ENCODE results near the gene CBFA2T3.

Gene CBFA2T3

GRCh38 chr16:88878967-88879787 lies 97.8 kb downstream of the CBFA2T3 start:
- DNase-seq, result no peak

- no peak for DNase-seq
These were observed 98.7 kb downstream of the CBFA2T3 start for GRCh38 chr16:88878356-88878755.

- DNase-seq, result no peak
These were observed 99.3 kb downstream of the CBFA2T3 start for GRCh38 chr16:88877564-88878289.

GRCh38 chr16:88876942-88877526 lies 100.0 kb downstream of the CBFA2T3 start:
- DNase-seq, result no peak

- no peak for DNase-seq
These were observed 101.2 kb downstream of the CBFA2T3 start for GRCh38 chr16:88875703-88876234.

- no peak for DNase-seq
These were observed 101.9 kb downstream of the CBFA2T3 start for GRCh38 chr16:88874938-88875599.

- DNase-seq, result no peak
These were observed 104.2 kb downstream of the CBFA2T3 start for GRCh38 chr16:88872650-88873331.

GRCh38 chr16:88871730-88872416 lies 105.1 kb downstream of the CBFA2T3 start:
- no peak for DNase-seq

GRCh38 chr16:88871349-88871702 lies 105.7 kb downstream of the CBFA2T3 start:
- DNase-seq, result no peak

GRCh38 chr16:88870608-88871348 lies 106.2 kb downstream of the CBFA2T3 start:
- no peak for DNase-seq

GRCh38 chr16:88869673-88869980 lies 107.4 kb downstream of the CBFA2T3 start:
- DNase-seq, result no peak

- DNase-seq, result no peak
These were observed 107.9 kb downstream of the CBFA2T3 start for GRCh38 chr16:88868974-88869672.

- DNase-seq, result no peak
These were observed 109.3 kb downstream of the CBFA2T3 start for GRCh38 chr16:88867581-88868246.

- no peak for DNase-seq
These were observed 110.7 kb downstream of the CBFA2T3 start, which contains the start of gene PABPN1L for GRCh38 chr16:88866151-88866920. TSS of gene PABPN1L (minus strand) at chr16:88866660. CDS start at chr16:88866606, 54 bp downstream.

- DNase-seq, result no peak
These were observed 111.3 kb downstream of the CBFA2T3 start for GRCh38 chr16:88865742-88866141.

GRCh38 chr16:88865310-88865709 lies 111.7 kb downstream of the CBFA2T3 start:
- DNase-seq, result no peak

- DNase-seq, result no peak
These were observed 112.5 kb downstream of the CBFA2T3 start for GRCh38 chr16:88864521-88864920.

GRCh38 chr16:88864099-88864498 lies 112.9 kb downstream of the CBFA2T3 start:
- DNase-seq, result no peak

All from amygdala (tissue), 56 donors.